HG02642 (cell line): Measurements from ENCODE around the gene BMP8B.
"Not testable (repeated sequence)": the region's sequence is repeated elsewhere in the genome, so short reads cannot be mapped to it uniquely, and the experiment has no call there.

Experiments
- ATAC-seq: cut with Tn5 transposase; IDR thresholded peaks from one replicate; pipeline ENCODE4 v1.9.1; 2021; ENCODE audit warnings: mild to moderate bottlenecking; ENCODE audit not compliant: unreplicated experiment, poor library complexity

BMP8B gene

GRCh38 chr1:39816415-39817090, 27.9 kb upstream of the BMP8B start:
- peak; percentile 41 for ATAC-seq

GRCh38 chr1:39812913-39813312, 24.2 kb upstream of the BMP8B start:
- ATAC-seq, result no peak

GRCh38 chr1:39808784-39809517, 20.3 kb upstream of the BMP8B start:
- ATAC-seq, result no peak

GRCh38 chr1:39805385-39805784, 16.7 kb upstream of the BMP8B start:
- ATAC-seq, result no peak

GRCh38 chr1:39802496-39803260, 14.0 kb upstream of the BMP8B start:
- ATAC-seq, result no peak

- ATAC-seq, result no peak
Observed at GRCh38 chr1:39800471-39800835, 11.8 kb upstream of the BMP8B start.

- ATAC-seq, result peak; percentile 74
Observed at GRCh38 chr1:39799770-39800470, 11.3 kb upstream of the BMP8B start.

GRCh38 chr1:39798859-39799769, 10.4 kb upstream of the BMP8B start:
- peak; percentile 92 for ATAC-seq

GRCh38 chr1:39795651-39796050, 7.0 kb upstream of the BMP8B start:
- ATAC-seq, result no peak

GRCh38 chr1:39791838-39792237, 3.2 kb upstream of the BMP8B start:
- ATAC-seq, result no peak

- ATAC-seq, result no peak
Observed at GRCh38 chr1:39789571-39790110, 976 bp upstream of the BMP8B start.

GRCh38 chr1:39788426-39788757, 273 bp downstream of the BMP8B start:
- ATAC-seq, result no peak

GRCh38 chr1:39787964-39788363, 701 bp downstream of the BMP8B start:
- ATAC-seq, result peak; percentile 2

- no peak for ATAC-seq
Observed at GRCh38 chr1:39787468-39787867, 1.2 kb downstream of the BMP8B start.

GRCh38 chr1:39787108-39787375, 1.6 kb downstream of the BMP8B start:
- not testable (repeated sequence) for ATAC-seq

GRCh38 chr1:39786303-39787107, 2.2 kb downstream of the BMP8B start:
- ATAC-seq, result not testable (repeated sequence)

GRCh38 chr1:39782685-39783084, 6.0 kb downstream of the BMP8B start:
- ATAC-seq, result not testable (repeated sequence)

- no peak for ATAC-seq
Observed at GRCh38 chr1:39782103-39782502, 6.6 kb downstream of the BMP8B start.

- no peak for ATAC-seq
Observed at GRCh38 chr1:39781349-39781715, 7.3 kb downstream of the BMP8B start.
